BLaER1 (cell line): ENCODE data around the gene NCKAP5.

ENCODE experiments used
- H3K27ac ChIP-seq: shearing (Covaris generic); formaldehyde crosslinking; 2 replicates; pipeline ENCODE4 v1.8.1; 2022
- H3K27me3 ChIP-seq: shearing (Covaris generic); formaldehyde crosslinking; 2 replicates; pipeline ENCODE4 v1.8.1; 2022
- H3K36me3 ChIP-seq: shearing (Covaris generic); formaldehyde crosslinking; 2 replicates; pipeline ENCODE4 v1.8.1; 2022
- H3K4me1 ChIP-seq: shearing (Covaris generic); formaldehyde crosslinking; 2 replicates; pipeline ENCODE4 v1.8.1; 2022
- H3K4me2 ChIP-seq: shearing (Covaris generic); formaldehyde crosslinking; 2 replicates; pipeline ENCODE4 v1.8.1; 2022
- H3K4me3 ChIP-seq: shearing (Covaris generic); formaldehyde crosslinking; 2 replicates; pipeline ENCODE4 v1.8.1; 2022
- H3K9ac ChIP-seq: shearing (Covaris generic); formaldehyde crosslinking; 2 replicates; pipeline ENCODE4 v1.8.1; 2022
- H3K9me3 ChIP-seq: shearing (Covaris generic); formaldehyde crosslinking; 2 replicates; pipeline ENCODE4 v1.8.1; 2022
- H4K20me1 ChIP-seq: shearing (Covaris generic); formaldehyde crosslinking; 2 replicates; pipeline ENCODE4 v1.8.1; 2022
- Cebpa-rat ChIP-seq: shearing (Covaris generic); IDR thresholded peaks from 2 replicates; pipeline ENCODE4 v1.8.1; 2022

The NCKAP5 gene

DNA sequence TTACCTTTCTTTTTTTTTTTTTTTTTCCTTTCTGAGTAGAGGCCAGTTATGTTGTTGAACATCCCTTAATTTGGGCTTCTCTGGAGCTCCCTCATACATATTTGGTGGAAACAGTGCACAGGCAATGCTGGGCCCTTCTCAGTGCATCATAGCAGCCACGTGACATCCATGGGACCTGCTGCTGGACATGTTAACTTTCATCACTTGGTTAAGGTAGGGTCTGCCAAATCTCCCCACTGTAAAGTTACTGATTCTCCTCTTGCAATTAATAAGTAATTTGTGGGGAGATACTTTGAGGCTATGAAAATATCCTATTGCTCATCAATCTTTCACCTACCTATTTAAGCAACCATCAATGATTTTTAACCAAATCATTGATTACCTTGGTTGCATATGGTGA, 686.7 kb downstream of the NCKAP5 start:
- Histone ChIP-seq H3K9me3 (no peaks in the 10 kb centered on the region), H3K27me3 (no peaks in the 10 kb centered on the region), H3K4me2 (no peak overlapping the region), H4K20me1 (no peaks in the 10 kb centered on the region), H3K4me3 (no peak overlapping the region), H3K9ac (no peak overlapping the region), H3K27ac (no peak overlapping the region), H3K4me1 (no peaks in the 10 kb centered on the region), H3K36me3 (no peaks in the 10 kb centered on the region)
- TF ChIP-seq Cebpa-rat: no peak

DNA sequence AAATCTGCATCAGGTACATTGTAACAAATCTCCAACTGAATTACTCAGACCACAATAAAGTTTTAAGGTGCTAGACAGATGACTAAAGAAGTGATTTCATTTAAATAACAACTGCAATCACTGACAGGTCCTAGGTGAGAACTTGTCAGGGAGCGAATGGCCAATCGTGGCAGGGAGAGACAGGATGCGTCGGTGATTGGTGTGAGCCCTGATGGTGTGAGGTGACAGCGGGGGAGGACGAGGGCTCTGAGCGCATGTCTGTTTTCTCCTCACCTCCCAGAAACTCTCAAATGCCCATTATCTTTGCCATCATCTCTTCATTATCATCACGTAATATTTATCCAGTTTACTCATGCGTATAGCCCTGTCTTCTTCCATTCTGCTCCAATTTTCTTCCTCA, 690.3 kb downstream of the NCKAP5 start:
- Histone ChIP-seq H3K27ac (no peak overlapping the region), H3K4me3 (no peak overlapping the region), H3K36me3 (no peaks in the 10 kb centered on the region), H3K4me2 (no peak overlapping the region), H3K27me3 (no peaks in the 10 kb centered on the region), H3K9me3 (no peaks in the 10 kb centered on the region), H4K20me1 (no peaks in the 10 kb centered on the region), H3K4me1 (no peaks in the 10 kb centered on the region), H3K9ac (no peak overlapping the region)
- no peak for TF ChIP-seq Cebpa-rat

DNA sequence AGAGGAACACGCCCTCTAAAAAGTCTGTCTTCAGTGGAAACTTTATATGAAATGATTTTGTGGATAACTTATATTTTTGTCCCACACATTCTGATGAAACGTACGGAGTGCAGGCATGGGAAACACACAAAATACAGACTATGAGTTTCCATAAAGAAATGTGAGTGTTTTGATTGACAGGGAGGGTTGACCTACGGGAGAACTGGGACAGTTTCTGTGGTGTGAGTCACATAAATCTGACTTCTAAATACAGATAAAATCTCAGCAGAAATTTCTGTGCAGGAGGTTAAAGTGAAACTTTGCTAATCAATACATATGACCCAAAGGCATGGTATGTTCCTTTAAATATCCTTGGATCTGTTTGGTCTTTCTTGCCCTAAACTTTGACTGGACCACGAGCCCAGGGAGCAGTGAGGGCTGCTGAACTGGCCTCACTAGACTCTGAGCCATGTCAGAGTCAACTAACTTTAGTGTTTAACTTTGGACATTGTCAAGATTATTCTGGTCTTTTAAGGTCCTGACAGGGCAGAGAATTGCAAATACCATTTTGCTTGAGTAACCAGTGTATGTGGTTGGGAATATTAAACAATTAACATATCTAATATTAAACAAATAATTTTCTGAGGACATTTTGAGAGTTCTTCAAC, 691.4 kb downstream of the NCKAP5 start:
- no peak overlapping the region for H3K4me3 ChIP-seq
- H3K36me3 ChIP-seq: no peaks in the 10 kb centered on the region
- no peaks in the 10 kb centered on the region for H3K9me3 ChIP-seq
- no peak overlapping the region for H3K9ac ChIP-seq
- no peak overlapping the region for H3K4me2 ChIP-seq
- no peak for TF ChIP-seq Cebpa-rat
- H3K27ac ChIP-seq: no peak overlapping the region
- no peaks in the 10 kb centered on the region for H3K4me1 ChIP-seq
- H4K20me1 ChIP-seq: no peaks in the 10 kb centered on the region
- no peaks in the 10 kb centered on the region for H3K27me3 ChIP-seq

DNA sequence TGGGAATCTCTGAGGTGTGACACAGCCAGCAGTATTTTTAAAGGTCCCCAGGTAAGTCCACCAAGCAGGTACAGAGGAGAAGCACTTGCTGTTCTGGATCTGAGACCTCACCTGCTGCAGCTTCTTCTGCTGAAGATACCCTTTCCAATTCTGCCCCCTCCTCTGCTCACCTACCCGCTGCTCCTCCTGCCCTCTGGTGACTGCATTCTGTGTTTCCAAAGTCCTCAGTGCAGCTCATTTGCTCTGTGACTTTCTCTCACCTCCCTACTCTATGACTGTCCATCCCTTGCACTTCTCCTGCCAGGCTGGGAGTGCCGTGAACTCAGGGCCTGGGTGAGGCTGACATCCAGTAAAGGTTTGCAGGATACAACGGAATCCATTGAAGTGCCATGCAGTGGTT, 693.1 kb downstream of the NCKAP5 start:
- Histone ChIP-seq H3K4me3 (no peak overlapping the region), H3K9me3 (no peaks in the 10 kb centered on the region), H3K9ac (no peak overlapping the region), H4K20me1 (no peaks in the 10 kb centered on the region), H3K27me3 (no peaks in the 10 kb centered on the region), H3K4me2 (no peak overlapping the region), H3K27ac (no peak overlapping the region), H3K36me3 (no peaks in the 10 kb centered on the region), H3K4me1 (no peaks in the 10 kb centered on the region)
- TF ChIP-seq Cebpa-rat: no peak

DNA sequence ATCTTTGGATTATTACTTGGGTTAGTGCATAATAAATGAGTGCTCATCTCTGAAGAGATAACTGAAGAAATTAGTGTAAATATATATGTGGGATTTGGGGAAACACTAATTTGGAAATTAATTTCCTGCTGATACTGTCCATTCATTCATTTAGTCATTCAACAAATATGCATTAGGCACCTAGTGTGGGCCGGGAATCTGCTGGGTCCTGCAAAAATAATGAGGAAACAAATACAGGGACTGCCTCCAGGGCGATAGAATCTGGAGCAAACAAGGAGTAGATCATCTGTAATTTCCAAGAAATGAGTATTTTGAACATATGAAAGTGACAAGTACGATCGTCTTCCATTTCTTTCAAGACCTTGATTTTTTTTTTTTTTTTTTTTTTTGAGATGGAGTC, 694.5 kb downstream of the NCKAP5 start:
- Histone ChIP-seq H3K4me3 (no peak overlapping the region), H3K9me3 (no peaks in the 10 kb centered on the region), H3K4me1 (no peaks in the 10 kb centered on the region), H3K27me3 (no peaks in the 10 kb centered on the region), H3K27ac (no peak overlapping the region), H3K36me3 (no peaks in the 10 kb centered on the region), H3K9ac (no peak overlapping the region), H3K4me2 (no peak overlapping the region), H4K20me1 (no peaks in the 10 kb centered on the region)
- no peak for TF ChIP-seq Cebpa-rat

DNA sequence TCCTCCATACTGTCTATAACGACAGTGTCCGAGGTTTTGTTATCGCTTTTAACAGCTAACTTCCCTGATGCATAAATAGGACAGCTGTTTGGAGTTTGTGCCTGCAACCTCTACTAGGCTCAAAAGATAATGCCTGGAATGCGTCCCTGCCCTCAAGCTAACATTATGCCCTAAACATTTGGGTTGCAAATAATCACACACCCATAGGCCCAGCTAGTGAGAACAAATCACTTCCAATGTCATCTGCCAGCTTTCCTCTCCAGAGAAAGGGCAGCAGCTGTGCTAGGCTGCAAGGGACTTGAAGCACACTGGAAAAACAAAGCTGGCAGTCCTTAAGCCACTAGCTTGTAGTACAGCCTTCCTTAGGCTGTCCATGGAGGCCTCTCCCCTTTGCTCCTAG, 696.4 kb downstream of the NCKAP5 start:
- H3K4me2 ChIP-seq: no peak overlapping the region
- no peak overlapping the region for H3K27ac ChIP-seq
- H3K36me3 ChIP-seq: no peaks in the 10 kb centered on the region
- no peak for TF ChIP-seq Cebpa-rat
- H3K4me3 ChIP-seq: no peak overlapping the region
- H4K20me1 ChIP-seq: no peaks in the 10 kb centered on the region
- no peak overlapping the region for H3K9ac ChIP-seq
- no peaks in the 10 kb centered on the region for H3K27me3 ChIP-seq
- no peaks in the 10 kb centered on the region for H3K4me1 ChIP-seq
- H3K9me3 ChIP-seq: no peaks in the 10 kb centered on the region

DNA sequence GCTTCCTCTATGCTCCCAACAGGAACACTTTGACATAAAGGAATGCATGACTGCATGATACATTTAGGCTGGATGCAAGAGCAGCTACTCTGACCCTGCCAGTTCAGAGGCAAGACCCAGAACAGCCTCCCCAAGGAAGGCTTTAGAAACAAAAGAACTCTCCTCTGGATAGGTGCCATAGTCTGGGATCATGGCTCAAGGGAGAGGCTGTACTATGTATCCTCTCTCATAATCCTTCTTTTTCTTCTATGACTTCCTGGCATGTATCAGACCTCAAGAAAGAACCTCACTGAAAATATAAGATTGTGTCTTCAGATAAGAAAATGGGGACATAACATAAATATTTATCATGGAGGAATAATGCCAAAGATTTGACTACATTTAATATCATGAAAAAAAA, 704.3 kb downstream of the NCKAP5 start:
- H3K27me3 ChIP-seq: no peaks in the 10 kb centered on the region
- no peak overlapping the region for H3K4me3 ChIP-seq
- TF ChIP-seq Cebpa-rat: no peak
- H3K9me3 ChIP-seq: no peaks in the 10 kb centered on the region
- H3K4me2 ChIP-seq: no peak overlapping the region
- no peak overlapping the region for H3K9ac ChIP-seq
- no peaks in the 10 kb centered on the region for H3K36me3 ChIP-seq
- H3K4me1 ChIP-seq: no peaks in the 10 kb centered on the region
- H3K27ac ChIP-seq: no peak overlapping the region
- no peaks in the 10 kb centered on the region for H4K20me1 ChIP-seq

DNA sequence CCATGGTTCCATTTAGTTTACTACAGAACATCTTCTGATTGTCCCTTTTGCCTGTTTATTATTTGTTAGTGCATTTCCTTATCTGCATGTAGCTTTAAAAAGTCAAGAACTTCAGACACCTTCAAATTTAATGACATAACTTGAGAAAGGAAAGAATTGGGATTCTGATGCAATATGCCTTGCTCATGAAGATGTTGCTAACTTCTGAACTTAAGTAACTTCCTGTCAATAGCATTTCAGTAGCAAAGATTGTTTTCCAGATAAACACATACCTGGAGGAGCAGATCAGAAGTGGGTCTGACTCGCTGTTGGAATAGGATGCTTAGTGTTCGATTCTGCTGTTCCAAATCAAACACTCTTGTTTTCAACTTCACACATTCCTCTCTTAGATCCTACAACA, 708.0 kb downstream of the NCKAP5 start:
- no peaks in the 10 kb centered on the region for H3K36me3 ChIP-seq
- H3K4me2 ChIP-seq: no peak overlapping the region
- H3K9ac ChIP-seq: no peak overlapping the region
- no peak overlapping the region for H3K27ac ChIP-seq
- no peaks in the 10 kb centered on the region for H4K20me1 ChIP-seq
- H3K4me3 ChIP-seq: no peak overlapping the region
- no peak for TF ChIP-seq Cebpa-rat
- no peaks in the 10 kb centered on the region for H3K4me1 ChIP-seq
- no peaks in the 10 kb centered on the region for H3K9me3 ChIP-seq
- no peaks in the 10 kb centered on the region for H3K27me3 ChIP-seq

DNA sequence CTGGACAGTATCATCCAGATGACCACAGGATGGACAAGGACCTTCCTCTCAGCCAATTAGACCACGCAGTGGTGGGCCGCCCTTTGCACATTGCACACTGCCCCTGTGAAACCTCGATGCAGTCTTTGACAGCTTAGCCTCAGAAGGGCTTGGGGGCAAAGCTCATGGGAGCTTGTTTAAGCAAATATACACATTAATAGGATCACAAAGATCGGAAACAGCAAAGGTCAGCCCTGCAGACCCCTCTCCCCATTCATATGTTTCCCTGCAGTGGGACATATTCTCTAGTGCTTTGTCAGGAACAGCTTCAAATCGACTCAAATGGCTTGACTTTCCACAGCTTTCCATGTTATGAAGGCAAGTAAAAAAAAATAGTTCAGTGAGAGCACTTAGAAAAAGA, 708.7 kb downstream of the NCKAP5 start:
- no peak overlapping the region for H3K9ac ChIP-seq

DNA sequence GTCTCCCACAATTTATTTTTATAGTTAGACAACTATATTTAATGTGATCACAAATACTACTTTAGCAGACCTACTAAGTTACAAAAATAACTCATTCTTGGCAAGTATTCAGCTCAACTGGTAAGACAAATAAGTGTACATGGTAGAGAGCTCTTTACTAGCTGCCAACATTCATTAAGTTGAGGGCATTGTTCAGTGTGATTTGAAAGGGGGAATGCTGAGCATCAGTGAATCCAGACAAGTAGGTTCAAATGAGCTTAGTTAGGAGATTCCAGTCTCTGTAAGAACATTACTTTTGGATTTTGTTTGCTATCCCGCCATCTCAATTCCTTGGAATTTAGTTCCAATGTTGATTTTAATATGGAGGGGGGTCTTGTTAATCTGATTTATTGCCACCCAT, 710.9 kb downstream of the NCKAP5 start:
- H3K9ac ChIP-seq: no peak overlapping the region
- H4K20me1 ChIP-seq: no peaks in the 10 kb centered on the region
- no peak overlapping the region for H3K27ac ChIP-seq
- TF ChIP-seq Cebpa-rat: no peak
- no peak overlapping the region for H3K4me3 ChIP-seq
- H3K4me1 ChIP-seq: no peaks in the 10 kb centered on the region
- no peaks in the 10 kb centered on the region for H3K27me3 ChIP-seq
- no peak overlapping the region for H3K4me2 ChIP-seq
- no peaks in the 10 kb centered on the region for H3K36me3 ChIP-seq
- H3K9me3 ChIP-seq: no peaks in the 10 kb centered on the region

More for the DNA sequence above, 708.7 kb downstream of the NCKAP5 start:
- Histone ChIP-seq H3K27me3 (no peaks in the 10 kb centered on the region), H3K9me3 (no peaks in the 10 kb centered on the region), H3K36me3 (no peaks in the 10 kb centered on the region), H3K4me3 (no peak overlapping the region), H3K4me2 (no peak overlapping the region), H3K4me1 (no peaks in the 10 kb centered on the region), H3K27ac (no peak overlapping the region), H4K20me1 (no peaks in the 10 kb centered on the region)
- TF ChIP-seq Cebpa-rat: no peak

DNA sequence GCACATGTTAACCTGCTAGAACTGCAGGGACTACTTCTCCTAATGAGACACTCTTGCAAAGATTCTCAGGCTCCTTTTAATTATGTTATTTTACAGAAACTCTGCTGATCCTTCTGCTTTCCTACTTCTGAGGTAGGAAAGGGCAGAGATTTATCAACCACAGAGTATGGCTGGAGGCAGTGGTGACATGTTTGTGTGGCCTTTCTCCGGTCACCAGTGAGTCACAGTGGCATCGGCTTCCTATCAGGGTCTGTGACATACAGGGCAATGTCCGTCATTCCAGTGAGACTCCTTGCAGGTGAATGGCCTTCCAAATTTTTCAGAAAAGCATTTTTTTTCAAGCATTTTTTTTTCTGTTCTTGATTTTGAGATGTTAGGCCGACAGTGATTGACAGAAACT, 717.6 kb downstream of the NCKAP5 start:
- Histone ChIP-seq H3K4me1 (no peaks in the 10 kb centered on the region), H3K4me3 (no peak overlapping the region), H3K9me3 (no peaks in the 10 kb centered on the region), H4K20me1 (no peaks in the 10 kb centered on the region), H3K27me3 (no peaks in the 10 kb centered on the region), H3K27ac (no peak overlapping the region), H3K36me3 (no peaks in the 10 kb centered on the region), H3K4me2 (no peak overlapping the region), H3K9ac (no peak overlapping the region)
- TF ChIP-seq Cebpa-rat: no peak
